GM19395 (cell line): ENCODE measurements around the gene PREX1.

Experiments used
- ATAC-seq: cut with Tn5 transposase; IDR thresholded peaks from one replicate; pipeline ENCODE4 v1.9.1; 2021; ENCODE audit warnings: mild to moderate bottlenecking, moderate library complexity; ENCODE audit not compliant: unreplicated experiment

The PREX1 gene

GRCh38 chr20:48826069-48826468, 1.7 kb downstream of the PREX1 start:
- ATAC-seq: no peak

- no peak for ATAC-seq
These were observed 2.3 kb downstream of the PREX1 start for GRCh38 chr20:48825566-48825920.

GRCh38 chr20:48824830-48825565, 2.8 kb downstream of the PREX1 start:
- no peak for ATAC-seq

- ATAC-seq: peak; percentile 44
These were observed 3.8 kb downstream of the PREX1 start for GRCh38 chr20:48823960-48824498.

GRCh38 chr20:48823476-48823875, 4.3 kb downstream of the PREX1 start:
- no peak for ATAC-seq

- no peak for ATAC-seq
These were observed 4.9 kb downstream of the PREX1 start for GRCh38 chr20:48822879-48823385.

- ATAC-seq: no peak
These were observed 5.6 kb downstream of the PREX1 start for GRCh38 chr20:48822178-48822577.

- no peak for ATAC-seq
These were observed 6.4 kb downstream of the PREX1 start for GRCh38 chr20:48821261-48821920.

- no peak for ATAC-seq
These were observed 7.2 kb downstream of the PREX1 start for GRCh38 chr20:48820649-48820973.

- ATAC-seq: no peak
These were observed 7.8 kb downstream of the PREX1 start for GRCh38 chr20:48819821-48820648.

GRCh38 chr20:48819089-48819488, 8.7 kb downstream of the PREX1 start:
- ATAC-seq: no peak

GRCh38 chr20:48818481-48818987, 9.3 kb downstream of the PREX1 start:
- peak; percentile 54 for ATAC-seq

GRCh38 chr20:48818031-48818370, 9.8 kb downstream of the PREX1 start:
- ATAC-seq: no peak

GRCh38 chr20:48817367-48818030, 10.3 kb downstream of the PREX1 start:
- ATAC-seq: no peak

- no peak for ATAC-seq
These were observed 11.3 kb downstream of the PREX1 start for GRCh38 chr20:48816282-48817205.

GRCh38 chr20:48815537-48815936, 12.3 kb downstream of the PREX1 start:
- no peak for ATAC-seq

- no peak for ATAC-seq
These were observed 13.2 kb downstream of the PREX1 start for GRCh38 chr20:48814633-48815032.

- ATAC-seq: no peak
These were observed 13.8 kb downstream of the PREX1 start for GRCh38 chr20:48813930-48814546.

- ATAC-seq: no peak
These were observed 14.4 kb downstream of the PREX1 start for GRCh38 chr20:48813446-48813747.
